ENCODE measurements around the gene QSER1.
A peak's percentile ranks its signal among the peaks of the same experiment; 100 is the strongest.
"Not testable (repeated sequence)": the region's sequence is repeated elsewhere in the genome, so short reads cannot be mapped to it uniquely, and the experiment has no call there.

The QSER1 gene

GRCh38 chr11:32891657-32892354 lies 805 bp upstream of the QSER1 start:
- no peak for DNase-seq

GRCh38 chr11:32893093-32893342 lies 407 bp downstream of the QSER1 start:
- DNase-seq, result no peak

GRCh38 chr11:32893343-32894148 lies 935 bp downstream of the QSER1 start:
- peak; percentile 20 for DNase-seq

- peak; percentile 34 for DNase-seq
Measured at GRCh38 chr11:32894149-32894827, 1.7 kb downstream of the QSER1 start.

GRCh38 chr11:32894921-32895320 lies 2.3 kb downstream of the QSER1 start:
- no peak for DNase-seq

GRCh38 chr11:32895471-32895870 lies 2.9 kb downstream of the QSER1 start:
- DNase-seq, result no peak

GRCh38 chr11:32897103-32897502 lies 4.5 kb downstream of the QSER1 start:
- DNase-seq, result no peak

GRCh38 chr11:32899438-32899837 lies 6.8 kb downstream of the QSER1 start:
- no peak for DNase-seq

GRCh38 chr11:32902089-32902665 lies 9.6 kb downstream of the QSER1 start:
- no peak for DNase-seq

- no peak for DNase-seq
Measured at GRCh38 chr11:32905028-32905667, 12.5 kb downstream of the QSER1 start.

GRCh38 chr11:32908619-32909018 lies 16.0 kb downstream of the QSER1 start:
- no peak for DNase-seq

- DNase-seq, result no peak
Measured at GRCh38 chr11:32911413-32911812, 18.8 kb downstream of the QSER1 start.

- no peak for DNase-seq
Measured at GRCh38 chr11:32913445-32913844, 20.8 kb downstream of the QSER1 start.

- no peak for DNase-seq
Measured at GRCh38 chr11:32916361-32916760, 23.8 kb downstream of the QSER1 start.

- DNase-seq, result no peak
Measured at GRCh38 chr11:32916994-32917393, 24.4 kb downstream of the QSER1 start.

GRCh38 chr11:32918427-32918826 lies 25.8 kb downstream of the QSER1 start:
- DNase-seq, result no peak

- DNase-seq, result no peak
Measured at GRCh38 chr11:32919338-32919737, 26.7 kb downstream of the QSER1 start.

GRCh38 chr11:32920570-32920969 lies 28.0 kb downstream of the QSER1 start:
- no peak for DNase-seq

GRCh38 chr11:32921204-32921603 lies 28.6 kb downstream of the QSER1 start:
- no peak for DNase-seq

- DNase-seq, result no peak
Measured at GRCh38 chr11:32931606-32932005, 39.0 kb downstream of the QSER1 start.

GRCh38 chr11:32932196-32932595 lies 39.6 kb downstream of the QSER1 start:
- DNase-seq, result no peak

GRCh38 chr11:32935462-32936029 lies 42.9 kb downstream of the QSER1 start:
- DNase-seq, result no peak

GRCh38 chr11:32936178-32936577 lies 43.6 kb downstream of the QSER1 start:
- DNase-seq, result not testable (repeated sequence)

All from amniotic stem cell (primary cell).